Activated CD8-positive, alpha-beta memory T cell treated with anti-CD3 and anti-CD28 coated beads for 48 hours (primary cell): ENCODE measurements around the gene MBD3.

Experiments
- DNase-seq, 3 experiments: peaks; one replicate each; pipeline ENCODE4 v3.0.0-alpha.2; 2020; ENCODE audit warnings: low read depth in 2 of 3, low spot score in 2 of 3

The MBD3 gene

DNA sequence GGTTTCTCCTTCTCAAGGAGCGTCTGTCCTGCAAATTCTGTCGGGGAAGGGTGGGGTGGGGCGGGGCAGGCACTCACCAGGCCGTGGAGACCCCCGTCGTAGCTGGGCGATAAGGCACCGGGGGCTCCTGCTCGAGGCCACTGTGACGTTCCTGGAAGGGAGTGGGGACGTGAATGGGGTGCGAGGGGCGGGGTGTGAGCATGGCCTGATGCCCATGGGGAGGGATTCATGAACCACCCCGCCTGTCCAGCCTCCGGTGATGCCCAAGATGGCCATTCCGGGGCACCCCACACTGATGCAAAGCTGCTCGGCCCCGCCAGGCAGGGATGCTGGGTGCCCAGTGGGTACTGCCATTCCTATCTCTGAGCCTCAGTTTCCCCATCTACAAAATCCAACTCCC is 27.0 kb upstream of the MBD3 start:
- DNase-seq: no peak

DNA sequence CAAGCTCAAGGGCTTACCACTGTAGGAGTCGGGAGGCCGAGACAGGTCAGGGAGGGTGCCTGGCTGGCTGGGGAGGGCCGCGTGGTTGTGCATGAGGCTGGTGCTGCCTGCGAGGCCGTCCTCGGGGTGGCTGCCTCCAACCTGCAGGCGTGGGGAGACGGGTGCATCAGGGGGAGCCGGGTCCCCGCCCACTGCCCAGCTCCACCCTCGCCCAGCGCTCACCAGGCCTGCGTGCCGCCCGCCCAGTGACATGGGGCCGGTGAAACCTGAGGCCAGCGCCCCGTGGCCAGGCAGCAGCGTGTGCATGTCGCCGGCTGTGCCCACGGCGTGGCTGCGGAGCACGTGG is 26.4 kb upstream of the MBD3 start:
- DNase-seq: no peak

GRCh38 chr19:1618157-1619093 is 25.8 kb upstream of the MBD3 start:
- no peak for DNase-seq

DNA sequence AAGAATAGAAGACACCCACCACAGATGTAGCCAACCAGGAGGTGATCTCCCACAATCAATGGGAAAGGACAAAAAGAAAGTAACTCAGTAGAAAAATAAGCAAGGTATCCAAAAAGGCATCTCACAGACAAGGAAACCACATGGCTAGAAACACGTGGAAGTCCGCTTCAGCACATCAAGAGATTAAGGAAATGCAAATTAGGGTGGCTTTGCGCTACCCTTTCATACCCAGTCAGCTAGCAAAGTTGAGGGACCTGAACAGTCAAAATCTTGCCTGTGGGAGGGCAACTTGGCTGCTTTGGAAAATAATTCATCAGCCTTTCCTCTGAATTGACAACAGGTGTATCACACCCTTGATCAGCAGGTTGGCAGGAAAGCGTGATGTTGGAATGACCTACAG is 24.2 kb upstream of the MBD3 start:
- no peak for DNase-seq

DNA sequence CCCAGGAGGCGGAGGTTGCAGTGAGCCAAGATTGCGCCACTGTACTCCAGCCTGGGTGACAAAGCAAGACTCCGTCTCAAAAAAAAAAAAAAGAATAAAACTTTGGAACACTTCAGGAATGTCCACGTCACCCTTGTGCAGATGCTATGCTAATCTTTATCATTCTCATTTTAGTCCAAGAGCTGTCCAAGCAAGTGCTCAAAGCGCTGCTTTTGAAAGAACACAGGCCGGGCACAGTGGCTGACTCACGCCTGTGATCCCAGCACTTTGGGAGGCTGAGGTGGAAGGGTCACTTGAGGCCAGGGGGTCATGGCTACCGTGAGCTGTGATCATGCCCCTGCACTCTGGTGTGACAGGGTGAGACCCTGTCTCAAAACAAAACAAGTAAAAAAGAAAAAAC is 23.7 kb upstream of the MBD3 start:
- DNase-seq: no peak

DNA sequence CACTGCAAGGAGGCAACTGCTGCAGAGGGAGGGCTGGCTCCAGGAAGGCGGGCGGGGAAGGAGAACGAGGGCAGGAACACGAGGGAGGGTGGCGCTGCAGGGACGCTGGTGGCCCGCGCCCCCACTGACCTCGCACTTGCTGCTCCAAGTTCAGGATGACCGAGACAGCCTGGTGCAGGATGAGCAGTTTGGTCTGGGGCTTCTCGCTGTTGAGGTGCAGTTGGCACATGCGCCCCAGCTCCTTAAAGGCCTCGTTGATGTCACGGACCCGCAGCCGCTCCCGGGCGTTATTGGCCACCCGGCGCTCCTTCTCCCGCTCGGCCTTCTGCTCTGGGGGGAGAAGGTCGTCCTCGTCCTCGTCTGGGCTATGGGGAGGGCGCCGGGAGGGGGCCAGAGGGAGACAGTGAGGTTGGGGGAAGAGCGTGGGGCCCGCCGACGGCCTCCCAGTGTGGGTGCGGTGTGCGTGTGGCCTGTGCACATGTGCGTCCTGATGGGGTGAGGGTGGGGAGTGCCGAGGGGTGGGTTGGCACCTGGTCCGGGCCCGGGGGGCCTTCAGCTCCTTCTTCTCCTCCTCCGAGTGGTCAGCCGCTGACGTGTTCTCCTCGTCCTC is 22.6 kb upstream of the MBD3 start:
- DNase-seq: no peak

GRCh38 chr19:1613808-1614570 is 21.3 kb upstream of the MBD3 start:
- no peak for DNase-seq

GRCh38 chr19:1613146-1613545 is 20.5 kb upstream of the MBD3 start:
- no peak for DNase-seq

GRCh38 chr19:1612114-1613086 is 19.7 kb upstream of the MBD3 start:
- no peak for DNase-seq

- DNase-seq: no peak
These were observed 18.7 kb upstream of the MBD3 start for GRCh38 chr19:1611353-1611752.

GRCh38 chr19:1610579-1610978 is 17.9 kb upstream of the MBD3 start:
- no peak for DNase-seq

DNA sequence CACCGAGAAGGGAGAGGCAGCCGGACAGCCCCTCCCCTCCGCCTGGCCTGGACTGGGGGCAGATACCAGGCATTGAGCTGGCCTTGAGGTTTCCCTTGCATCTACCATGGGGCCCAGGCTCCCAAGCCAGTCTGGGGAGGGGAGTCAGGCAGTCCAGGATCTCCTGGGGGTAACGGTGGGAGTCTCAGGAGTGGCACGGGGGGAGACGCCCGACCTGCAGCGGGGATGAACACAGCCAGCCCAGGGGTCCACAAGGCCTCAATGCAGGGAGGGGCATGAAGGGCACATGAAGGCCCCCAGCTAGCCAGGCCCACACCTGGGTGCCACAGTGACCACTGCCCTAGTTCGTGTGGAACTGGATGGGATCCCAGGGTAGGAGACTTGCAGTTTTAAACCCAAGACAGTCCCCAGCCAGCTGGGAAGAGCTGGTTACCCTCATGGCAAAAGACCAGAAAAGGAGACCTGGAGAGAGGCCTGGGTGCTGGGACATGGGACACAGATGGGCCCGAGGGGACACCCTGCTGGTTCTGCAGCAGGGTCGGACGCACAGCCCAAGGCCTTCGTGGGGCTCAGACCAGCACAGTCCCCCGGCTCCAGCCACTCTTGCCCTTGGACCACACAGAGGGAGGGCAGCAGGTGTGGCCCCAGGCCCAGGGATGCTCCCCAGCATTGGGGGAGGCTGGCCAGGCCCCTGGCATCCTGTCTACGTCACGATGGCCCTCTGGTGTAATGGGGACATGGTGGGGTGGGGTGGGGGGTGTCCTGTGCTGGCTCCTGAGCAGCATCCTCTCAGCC is 17.2 kb upstream of the MBD3 start:
- DNase-seq: no peak

DNA sequence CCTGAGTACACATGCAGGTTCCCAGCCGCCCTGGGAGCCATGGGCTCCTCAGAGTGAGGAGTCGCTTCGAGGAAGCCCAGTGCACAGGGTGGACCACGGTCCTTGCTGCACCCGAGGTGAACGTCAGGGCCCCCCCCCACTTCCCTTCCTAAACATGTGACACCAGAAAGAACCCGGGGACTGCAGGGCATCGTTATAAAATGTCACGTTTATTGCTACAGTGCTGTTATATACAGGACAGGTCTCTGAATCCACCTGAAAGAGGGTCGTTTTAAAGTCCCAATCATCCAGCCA is 16.4 kb upstream of the MBD3 start:
- DNase-seq: no peak

DNA sequence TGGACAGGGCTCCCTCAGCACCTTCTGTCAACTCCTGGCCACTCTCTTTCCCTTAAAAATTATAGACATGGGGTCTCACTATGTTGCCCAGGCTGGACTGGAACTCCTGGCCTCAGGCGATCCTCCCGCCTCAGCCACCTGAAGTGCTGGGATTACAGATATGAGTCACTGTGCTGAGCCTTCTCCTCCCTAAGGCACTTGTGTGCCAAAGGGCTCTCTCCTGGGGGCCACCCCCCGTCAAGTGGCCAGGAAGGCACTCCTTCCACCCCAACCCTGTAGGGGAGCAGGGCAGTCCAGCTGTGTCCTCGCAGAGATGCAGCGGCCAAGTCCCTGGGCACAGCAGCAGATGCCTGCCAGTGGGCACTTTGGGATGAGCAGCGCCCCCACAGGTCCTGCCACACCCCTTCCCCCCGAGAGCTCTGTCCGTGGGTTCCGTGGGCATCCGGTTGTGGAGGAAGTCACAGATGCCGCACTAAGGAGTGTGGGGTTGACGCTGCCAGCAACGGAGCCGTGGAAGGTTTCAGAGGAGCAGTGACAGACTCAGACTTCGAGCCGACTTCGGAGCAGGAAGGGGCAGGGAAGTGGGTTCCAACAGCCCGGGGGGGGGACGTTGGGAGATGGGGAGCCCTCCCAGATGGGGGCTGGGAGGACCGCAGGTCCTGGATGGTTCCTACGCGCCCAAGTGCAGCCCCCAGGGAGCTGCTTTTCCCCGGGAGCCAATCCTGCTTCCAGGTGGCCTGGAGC is 15.9 kb upstream of the MBD3 start:
- no peak for DNase-seq

DNA sequence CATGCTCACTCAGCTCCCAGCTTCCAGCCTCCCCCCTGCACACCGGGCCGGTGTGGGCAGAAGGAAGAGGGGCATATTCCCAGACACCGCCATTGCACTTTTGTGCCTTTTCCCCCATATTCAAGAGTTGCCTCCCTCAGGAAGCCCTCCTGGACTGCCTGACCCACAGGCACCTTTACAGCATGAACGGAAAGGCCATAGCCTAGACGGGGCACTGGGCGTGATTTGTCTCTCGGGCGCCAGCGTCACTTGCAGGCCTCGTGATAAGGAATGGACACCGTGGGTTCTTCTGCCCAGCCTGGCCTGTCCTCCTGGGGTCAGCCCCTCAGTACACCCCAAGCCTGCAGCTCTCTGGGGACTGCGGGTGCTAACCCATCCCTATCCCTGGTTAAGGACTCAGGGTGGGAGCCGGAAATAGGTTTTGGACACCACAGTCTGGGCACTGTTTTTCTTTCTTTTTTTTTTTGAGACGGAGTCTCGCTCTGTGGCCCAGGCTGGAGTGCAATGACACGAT is 13.5 kb upstream of the MBD3 start:
- no peak for DNase-seq

DNA sequence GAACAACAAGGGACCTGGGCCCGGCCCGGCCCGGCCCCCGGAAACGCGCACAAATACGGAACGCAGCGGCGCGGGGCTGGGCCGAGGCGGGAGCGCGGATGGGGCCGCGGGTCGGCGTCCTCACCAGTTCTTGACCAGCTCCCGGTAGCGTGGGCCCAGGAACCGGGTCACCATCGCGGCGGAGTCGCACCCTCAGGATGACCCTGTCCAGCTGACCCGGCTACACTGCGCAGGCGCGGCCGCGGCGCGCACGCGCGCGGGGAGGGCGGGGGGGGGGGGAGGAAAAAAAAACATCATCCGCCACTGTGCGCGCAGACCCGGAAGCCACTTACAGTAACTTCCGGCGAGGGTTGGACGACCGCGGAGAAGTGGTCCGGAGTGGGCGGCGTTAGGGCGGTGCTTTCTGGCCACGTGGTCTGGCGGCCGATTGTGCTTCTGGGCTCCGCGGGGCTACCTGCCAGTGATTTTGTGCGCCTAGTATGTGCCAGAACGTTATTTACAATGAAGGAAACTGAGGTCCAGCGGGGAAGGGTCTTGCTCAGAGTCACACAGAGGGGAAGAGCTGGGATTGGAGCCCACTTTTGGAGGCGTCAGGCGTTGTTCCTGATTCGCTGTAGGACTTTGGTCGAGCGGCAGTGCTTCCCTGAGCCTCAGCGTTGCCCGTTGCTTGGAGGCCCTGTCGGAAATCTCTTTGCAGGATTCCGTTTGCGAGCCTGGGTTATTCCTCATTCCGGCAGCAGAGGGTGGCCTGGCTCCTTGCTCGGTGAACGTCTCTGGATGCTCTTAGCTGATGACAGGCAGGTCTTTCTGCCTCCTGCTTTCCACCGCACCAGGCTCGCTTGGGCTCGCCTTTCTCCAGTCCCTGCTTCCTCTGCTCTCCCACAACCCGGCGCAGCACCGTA is 12.8 kb upstream of the MBD3 start, which contains the start of gene UQCR11:
Gene UQCR11, minus strand, starts transcription at position 227 of the 902 bp plus-strand sequence. Its CDS starts 53 bp downstream, at position 174.
- DNase-seq: peak; percentile 83 to 87 (median 83)

DNA sequence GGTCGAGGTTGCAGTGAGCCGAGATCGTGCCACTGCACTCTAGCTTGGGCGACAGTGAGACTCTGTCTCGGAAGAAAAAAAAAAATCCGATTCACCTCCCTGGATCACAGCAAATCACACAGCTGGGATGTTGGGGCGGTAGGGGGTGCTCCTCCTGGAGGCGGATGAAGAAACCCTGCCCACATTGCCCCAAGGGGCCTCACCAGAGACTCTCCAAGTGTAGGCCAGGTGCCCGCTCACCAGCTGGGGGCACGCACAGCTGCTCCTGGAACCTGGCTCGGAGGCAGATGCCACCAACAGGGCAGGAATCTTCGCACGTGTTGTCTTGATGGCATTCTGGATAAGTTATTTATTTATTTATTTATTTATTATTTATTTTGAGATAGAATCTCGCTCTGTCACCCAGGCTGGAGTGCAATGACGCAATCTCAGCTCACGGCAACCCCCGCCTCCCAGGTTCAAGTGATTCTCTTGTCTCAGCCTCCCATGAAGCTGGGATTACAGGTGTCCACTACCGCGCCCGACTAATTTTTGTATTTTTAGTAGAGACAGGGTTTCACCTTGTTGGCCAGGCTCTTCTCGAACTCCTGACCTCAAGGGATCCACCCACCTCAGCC is 9.5 kb upstream of the MBD3 start:
- DNase-seq: no peak

- no peak for DNase-seq
These were observed 9.0 kb upstream of the MBD3 start for GRCh38 chr19:1601613-1602064.
